H1 (cell line): ENCODE results near the gene DENND4B. TPM values are rescaled to one million over a fixed set of nuclear protein-coding genes. Genes with fewer than 3 reads are reported as not detected.

Source experiments
- CTCF ChIA-PET: fragments of 300-600 bp; sonication (Branson Sonifier 250); formaldehyde crosslinking; loops from one replicate; lab custom pipeline; 2021; ENCODE audit not compliant: partially characterized antibody; lab: Charles Lee
- POLR2A ChIA-PET: fragments of 300-600 bp; sonication (Branson Sonifier 250); formaldehyde crosslinking; loops from one replicate; lab custom pipeline; 2021; ENCODE audit warnings: inconsistent platforms; ENCODE audit not compliant: partially characterized antibody; lab: Charles Lee
- DNase-seq, 2 experiments: peaks; one replicate each; pipeline versions ENCODE4 v3.0.0 to v3.0.0-alpha.2; 2010 to 2022; ENCODE audit warnings: low spot score in 2 of 2, low read depth in 1 of 2, mixed read lengths in 1 of 2
- FAIRE-seq: peaks from 2 replicates; lab custom pipeline; 2011; peaks lifted over from hg19 to GRCh38; lab: Jason Lieb, UNC
- H2AFZ ChIP-seq: 2 replicates; pipeline ENCODE4 v1.8.1; 2012; ENCODE audit warnings: low read length, inconsistent platforms
- H2AK5ac ChIP-seq: 2 replicates; pipeline ENCODE4 v1.6.1; 2013; ENCODE audit warnings: low read depth, low read length
- H2BK120ac ChIP-seq: replicated peaks from 2 replicates; pipeline ENCODE3; 2013; ENCODE audit warnings: low read depth, low read length, inconsistent platforms
- H2BK12ac ChIP-seq: 2 replicates; pipeline ENCODE4 v1.6.1; 2013; ENCODE audit warnings: low read depth, low read length
- H2BK15ac ChIP-seq: 2 replicates; pipeline ENCODE4 v1.6.1; 2013; ENCODE audit warnings: low read length
- H2BK20ac ChIP-seq: 2 replicates; pipeline ENCODE4 v1.6.1; 2013; ENCODE audit warnings: low read length
- H2BK5ac ChIP-seq: 2 replicates; pipeline ENCODE4 v1.6.1; 2013; ENCODE audit warnings: low read depth, low read length
- H3K14ac ChIP-seq: 2 replicates; pipeline ENCODE4 v1.6.1; 2013; ENCODE audit warnings: inconsistent platforms; ENCODE audit not compliant: insufficient read length
- H3K18ac ChIP-seq: 2 replicates; pipeline ENCODE4 v1.6.1; 2013; ENCODE audit warnings: low read length; ENCODE audit errors: extremely low read depth
- H3K23ac ChIP-seq: 2 replicates; pipeline ENCODE4 v1.6.1; 2013; ENCODE audit warnings: inconsistent platforms; ENCODE audit not compliant: insufficient read length
- H3K23me2 ChIP-seq: 2 replicates; pipeline ENCODE4 v1.6.1; 2013; ENCODE audit warnings: low read depth, low read length
- H3K27ac ChIP-seq: 2 replicates; pipeline ENCODE4 v1.6.1; 2011; ENCODE audit warnings: low read depth, low read length, inconsistent platforms
- H3K27me3 ChIP-seq, 4 experiments: replicated peaks in 1 of 4; 1 replicate in 1 of 4; 2 replicates in 3 of 4; pipeline versions ENCODE4 v1.6.1 to v1.8.1; 2011 to 2013; ENCODE audit warnings: low read length in 3 of 4, mild to moderate bottlenecking in 3 of 4, inconsistent platforms in 2 of 4, mixed read lengths in 2 of 4, moderate library complexity in 1 of 4; ENCODE audit not compliant: control insufficient read depth in 3 of 4, insufficient read depth in 3 of 4; ENCODE audit errors: extremely low read depth in 1 of 4
- H3K36me3 ChIP-seq, 4 experiments: 2 replicates each; pipeline versions ENCODE4 v1.6.1 to v1.8.1; 2011 to 2013; ENCODE audit warnings: mild to moderate bottlenecking in 4 of 4, low read length in 3 of 4, moderate library complexity in 2 of 4, control low read depth in 1 of 4, inconsistent platforms in 1 of 4; ENCODE audit not compliant: insufficient read depth in 4 of 4, control insufficient read depth in 2 of 4
- H3K4ac ChIP-seq: replicated peaks from 2 replicates; pipeline ENCODE3; 2013; ENCODE audit warnings: low read length, low read depth, mixed read lengths, inconsistent platforms; ENCODE audit not compliant: insufficient read length
- H3K4me1 ChIP-seq, 4 experiments: replicated peaks in 1 of 4; 1 replicate in 1 of 4; 2 replicates in 3 of 4; pipeline versions ENCODE4 v1.6.1 to v1.8.1; 2011 to 2013; ENCODE audit warnings: low read length in 3 of 4, inconsistent platforms in 2 of 4, mixed read lengths in 1 of 4; ENCODE audit not compliant: insufficient read depth in 4 of 4, control insufficient read depth in 3 of 4
- H3K4me2 ChIP-seq, 2 experiments: 2 replicates each; pipeline versions ENCODE4 v1.6.1 to v1.8.1; 2011 to 2013; ENCODE audit warnings: low read depth in 2 of 2, low read length in 2 of 2, control low read depth in 1 of 2, inconsistent platforms in 1 of 2, mild to moderate bottlenecking in 1 of 2; ENCODE audit not compliant: insufficient read depth in 1 of 2
- H3K4me3 ChIP-seq, 4 experiments: fragments of 200-600, 300-600 bp in 1 of 4; sonication (generic), shearing (Covaris generic), sonication (Bioruptor Twin) in 1 of 4; 2 replicates each; pipeline versions ENCODE4 v1.5.1 to v1.8.1; 2011 to 2016; ENCODE audit warnings: low read length in 4 of 4, low read depth in 3 of 4, control low read depth in 2 of 4, inconsistent platforms in 2 of 4, mild to moderate bottlenecking in 2 of 4, mixed read lengths in 1 of 4, moderate library complexity in 1 of 4; ENCODE audit not compliant: insufficient read depth in 2 of 4; ENCODE audit errors: extremely low read depth in 1 of 4
- H3K56ac ChIP-seq: replicated peaks from 2 replicates; pipeline ENCODE3; 2013; ENCODE audit warnings: low read depth, mild to moderate bottlenecking, mixed read lengths, low read length, inconsistent platforms; ENCODE audit not compliant: insufficient read length
- H3K79me1 ChIP-seq: 2 replicates; pipeline ENCODE4 v1.6.1; 2013; ENCODE audit warnings: low read depth, low read length, control low read depth
- H3K79me2 ChIP-seq, 2 experiments: 2 replicates each; pipeline versions ENCODE4 v1.6.1 to v1.8.1; 2012 to 2013; ENCODE audit warnings: low read length in 2 of 2, mild to moderate bottlenecking in 2 of 2, inconsistent platforms in 1 of 2; ENCODE audit not compliant: insufficient read depth in 2 of 2, control insufficient read depth in 1 of 2
- H3K9ac ChIP-seq, 4 experiments: replicated peaks in 1 of 4; 1 replicate in 1 of 4; 2 replicates in 3 of 4; pipeline versions ENCODE4 v1.6.1 to v1.8.1; 2011 to 2013; ENCODE audit warnings: low read depth in 3 of 4, low read length in 3 of 4, control low read depth in 2 of 4, mild to moderate bottlenecking in 2 of 4, moderate library complexity in 2 of 4, inconsistent platforms in 1 of 4; ENCODE audit errors: extremely low read depth in 1 of 4
- H3K9me3 ChIP-seq, 2 experiments: 2 replicates each; pipeline versions ENCODE4 v1.6.1 to v1.8.1; 2012 to 2013; ENCODE audit warnings: mild to moderate bottlenecking in 2 of 2, moderate library complexity in 2 of 2, control low read depth in 1 of 2, inconsistent platforms in 1 of 2, low read depth in 1 of 2, low read length in 1 of 2, mixed read lengths in 1 of 2; ENCODE audit not compliant: insufficient read depth in 2 of 2
- H4K20me1 ChIP-seq, 2 experiments: replicated peaks in 1 of 2; 2 replicates each; pipeline versions ENCODE3 to v1.8.1; 2011 to 2013; ENCODE audit warnings: inconsistent platforms in 2 of 2, low read length in 2 of 2, mild to moderate bottlenecking in 1 of 2; ENCODE audit not compliant: insufficient read depth in 2 of 2, control insufficient read depth in 1 of 2
- H4K5ac ChIP-seq: 2 replicates; pipeline ENCODE4 v1.6.1; 2013; ENCODE audit warnings: low read length, low read depth, mixed read lengths, inconsistent platforms; ENCODE audit not compliant: insufficient read length
- H4K8ac ChIP-seq: 2 replicates; pipeline ENCODE4 v1.8.0; 2013; ENCODE audit warnings: mild to moderate bottlenecking, moderate library complexity, low read length, inconsistent platforms; ENCODE audit not compliant: insufficient read depth; ENCODE audit errors: extremely low read depth
- H4K91ac ChIP-seq: replicated peaks from 2 replicates; pipeline ENCODE3; 2013; ENCODE audit warnings: low read length, mixed read lengths, inconsistent platforms; ENCODE audit not compliant: insufficient read length
- EGR1 ChIP-seq: IDR thresholded peaks from 2 replicates; pipeline ENCODE4 v1.6.1; 2011; ENCODE audit warnings: low read depth, low read length, borderline replicate concordance
- WGBS, 2 experiments: shearing (Covaris generic) in 1 of 2; methylation state at CpG; one replicate each; pipeline versions ENCODE4 v1.1.6 to v1.1.7; 2013 to 2015; ENCODE audit warnings: low lambda C conversion rate in 2 of 2, mixed read lengths in 2 of 2, inconsistent platforms in 1 of 2, low coverage in 1 of 2, missing lambda C conversion rate in 1 of 2; ENCODE audit not compliant: insufficient replicate concordance in 2 of 2, insufficient coverage in 1 of 2, insufficient read length in 1 of 2; ENCODE audit errors: extremely low coverage in 1 of 2, missing lambda C conversion rate in 1 of 2; 5-methylcytosine and 5-hydroxymethylcytosine counted together
- polyA plus RNA-seq, 7 experiments: library from polyadenylated mRNA; depleted of rRNA in 3 of 7; stranded (reverse) in 5 of 7; unstranded in 2 of 7; fragments of >200 nt in 5 of 7; fragments of 200-250 nt in 2 of 7; gene quantifications; 1 replicate in 5 of 7; 2 replicates in 1 of 7; 4 replicates in 1 of 7; pipeline versions ENCODE4 v1.2.1 to v1.2.3, GENCODE V29; 2011 to 2013; ENCODE audit warnings: missing spikeins in 2 of 7, mixed read lengths in 2 of 7
- total RNA-seq: library from RNA; stranded (reverse); fragmentation: NEBNext Ultra II Directional; extraction: Animal tissue kit (Norgen Biotek cat#: 25700); gene quantifications from 2 replicates; pipeline ENCODE4 v1.2.1, GENCODE V29; 2021

Gene DENND4B
- total and polyA plus RNA-seq, 2 of the 8 experiments (the other 6 are each of a cell fraction or from before 2014, with no cell fraction given), result 45.6 to 61.1 TPM

GRCh38 chr1:153928245-153928644 is 18.3 kb downstream of the DENND4B start:
- FAIRE-seq, result no peak
- H3K27ac ChIP-seq, result no peak overlapping the region
- WGBS, 2 experiments, result 100% methylated on average over 1 of the region's 1 CpG; no CpG with 5 or more reads in 1 of the 2 experiments

More at GRCh38 chr1:153928245-153928644, 18.3 kb downstream of the DENND4B start:
- Histone ChIP-seq H3K56ac (no peak overlapping the region), H3K79me1 (no peaks in the 10 kb centered on the region), H3K9me3 (no peaks in the 10 kb centered on the region), H3K4me2 (no peak overlapping the region), H3K23me2 (peaks cover 9% of the 10 kb centered on the region), H2AK5ac (no peak overlapping the region), H2BK15ac (no peak overlapping the region), H3K36me3 (peaks cover 0 to 14% (median 10%) of the 10 kb centered on the region in 4 experiments), H3K4me3 (no peak overlapping the region), H2AFZ (no peak overlapping the region), H2BK120ac (no peak overlapping the region), H3K79me2 (no peaks in the 10 kb centered on the region), H3K4me1 (peaks cover 0 to 2% (median 0%) of the 10 kb centered on the region in 4 experiments; a peak in 1 of 7 replicates), H4K20me1 (peaks cover 0 to 5% of the 10 kb centered on the region in 2 experiments), H3K27me3 (no peaks in the 10 kb centered on the region), H2BK12ac (no peak overlapping the region), H4K5ac (no peak overlapping the region), H2BK20ac (no peak overlapping the region), H3K18ac (no peak overlapping the region), H3K4ac (no peak overlapping the region), H3K23ac (no peak overlapping the region), H3K9ac (no peak overlapping the region), H4K8ac (no peak overlapping the region), H4K91ac (no peak overlapping the region), H3K14ac (no peak overlapping the region), H2BK5ac (no peak overlapping the region)
- CTCF ChIA-PET, result interaction anchor here (0.6 to 2.8 kb wide), 8 partner anchors 8 to 107 kb away, joined by 3 to 10 read pairs (median 3); partner anchors contain the start of genes JTB and RAB13
- DNase-seq, result no peak
- POLR2A ChIA-PET, result interaction anchor here (0.7 to 5.1 kb wide), 12 partner anchors 9 to 92 kb away, joined by 3 to 60 read pairs (median 4); partner anchors contain the start of genes CRTC2, DENND4B and SLC39A1
- no peak for TF ChIP-seq EGR1
